Loucy (cell line): ENCODE results near the gene DMBT1.

Source experiments
- H2AFZ ChIP-seq: fragments of 200-600 bp; sonication (generic); 2 replicates; pipeline ENCODE4 v1.6.0; 2016; ENCODE audit warnings: antibody characterized with exemption, mild to moderate bottlenecking, low read length, moderate library complexity
- H3F3A ChIP-seq: fragments of 200-600 bp; 2 replicates; pipeline ENCODE4 v1.6.0; 2016; ENCODE audit warnings: antibody characterized with exemption, low read depth, mild to moderate bottlenecking
- H3K27me3 ChIP-seq: fragments of 200-600 bp; sonication (generic); 2 replicates; pipeline ENCODE4 v1.6.1; 2014; ENCODE audit warnings: low read length, mild to moderate bottlenecking; ENCODE audit not compliant: insufficient read depth, poor library complexity, severe bottlenecking
- H3K36me3 ChIP-seq: fragments of 200-600 bp; sonication (generic); 2 replicates; pipeline ENCODE4 v1.6.1; 2016; ENCODE audit warnings: low read length; ENCODE audit not compliant: insufficient read depth
- H3K4me1 ChIP-seq: fragments of 200-600 bp; sonication (generic); 2 replicates; pipeline ENCODE4 v1.5.1; 2014; ENCODE audit warnings: low read length, mild to moderate bottlenecking; ENCODE audit not compliant: insufficient read depth, poor library complexity, severe bottlenecking
- H3K4me2 ChIP-seq: fragments of 200-600 bp; sonication (generic); 2 replicates; pipeline ENCODE4 v1.6.0; 2014; ENCODE audit warnings: antibody characterized with exemption, low read length, low read depth, mild to moderate bottlenecking; ENCODE audit not compliant: poor library complexity, severe bottlenecking
- H3K4me3 ChIP-seq: fragments of 200-600 bp; sonication (generic); 2 replicates; pipeline ENCODE4 v1.5.1; 2014; ENCODE audit warnings: low read length, mild to moderate bottlenecking, mixed read lengths; ENCODE audit not compliant: poor library complexity, severe bottlenecking
- H3K79me2 ChIP-seq: fragments of 200-600 bp; sonication (generic); 2 replicates; pipeline ENCODE4 v1.6.1; 2014; ENCODE audit warnings: low read length; ENCODE audit not compliant: insufficient read depth
- H3K9ac ChIP-seq: fragments of 200-600 bp; sonication (generic); 2 replicates; pipeline ENCODE4 v1.6.0; 2014; ENCODE audit warnings: mild to moderate bottlenecking, low read depth, low read length, moderate library complexity; ENCODE audit not compliant: poor library complexity, severe bottlenecking
- H3K9me2 ChIP-seq: fragments of 200-600 bp; sonication (generic); replicated peaks from 2 replicates; pipeline ENCODE4 v1.6.1; 2016; ENCODE audit warnings: low read depth, low read length, mixed read lengths
- H3K9me3 ChIP-seq: fragments of 200-600 bp; sonication (generic); 2 replicates; pipeline ENCODE4 v1.6.1; 2014; ENCODE audit warnings: mild to moderate bottlenecking, antibody characterized with exemption, low read length, low read depth; ENCODE audit not compliant: insufficient read depth
- H4K20me1 ChIP-seq: fragments of 200-600 bp; sonication (generic); 2 replicates; pipeline ENCODE4 v1.6.0; 2014; ENCODE audit warnings: antibody characterized with exemption, low read length, mild to moderate bottlenecking; ENCODE audit not compliant: insufficient read depth, poor library complexity, severe bottlenecking
- CTCF ChIP-seq: fragments of 200-600 bp; sonication (generic); conservative IDR thresholded peaks from 2 replicates; pipeline ENCODE4 v1.5.1; 2014; ENCODE audit warnings: mild to moderate bottlenecking, antibody characterized with exemption, low read length
- EZH2phosphoT487 ChIP-seq: fragments of 200-600 bp; IDR thresholded peaks from 2 replicates; pipeline ENCODE4 v1.6.1; 2018; ENCODE audit warnings: antibody characterized with exemption, mild to moderate bottlenecking, moderate library complexity, borderline replicate concordance

The DMBT1 gene

GRCh38 chr10:122530177-122530576 lies 30.4 kb upstream of the DMBT1 start:
- Histone ChIP-seq H3K36me3 (no peaks in the 10 kb centered on the region), H2AFZ (no peak overlapping the region), H3K79me2 (no peaks in the 10 kb centered on the region), H4K20me1 (no peaks in the 10 kb centered on the region), H3F3A (no peaks in the 10 kb centered on the region), H3K4me2 (no peak overlapping the region), H3K9ac (no peak overlapping the region), H3K9me2 (no peaks in the 10 kb centered on the region), H3K9me3 (no peaks in the 10 kb centered on the region), H3K4me1 (peaks cover 10% of the 10 kb centered on the region), H3K27me3 (no peaks in the 10 kb centered on the region), H3K4me3 (no peak overlapping the region)
- TF ChIP-seq EZH2phosphoT487 (no peak), CTCF (no peak)

- Histone ChIP-seq H3K9me3 (no peaks in the 10 kb centered on the region), H3K4me2 (no peak overlapping the region), H3K27me3 (no peaks in the 10 kb centered on the region), H3F3A (no peaks in the 10 kb centered on the region), H3K79me2 (no peaks in the 10 kb centered on the region), H3K9me2 (no peaks in the 10 kb centered on the region), H3K36me3 (no peaks in the 10 kb centered on the region), H3K4me3 (no peak overlapping the region), H4K20me1 (no peaks in the 10 kb centered on the region), H3K4me1 (peaks cover 6% of the 10 kb centered on the region), H3K9ac (no peak overlapping the region), H2AFZ (no peak overlapping the region)
- TF ChIP-seq EZH2phosphoT487, result no peak
- no peak for TF ChIP-seq CTCF
Measured at GRCh38 chr10:122531261-122531660, 29.3 kb upstream of the DMBT1 start.

- H2AFZ ChIP-seq, result no peak overlapping the region
- no peaks in the 10 kb centered on the region for H3K9me2 ChIP-seq
- no peaks in the 10 kb centered on the region for H3K79me2 ChIP-seq
- no peak overlapping the region for H3K4me2 ChIP-seq
- TF ChIP-seq EZH2phosphoT487 (no peak), CTCF (no peak)
- H3K4me1 ChIP-seq, result peaks cover 6% of the 10 kb centered on the region
- no peak overlapping the region for H3K4me3 ChIP-seq
- no peaks in the 10 kb centered on the region for H3K9me3 ChIP-seq
- no peak overlapping the region for H3K9ac ChIP-seq
- H4K20me1 ChIP-seq, result no peaks in the 10 kb centered on the region
- no peaks in the 10 kb centered on the region for H3K36me3 ChIP-seq
- H3K27me3 ChIP-seq, result no peaks in the 10 kb centered on the region
- no peaks in the 10 kb centered on the region for H3F3A ChIP-seq
Measured at GRCh38 chr10:122531939-122532338, 28.6 kb upstream of the DMBT1 start.
